OCI-LY1 (cell line): ENCODE measurements around the gene RREB1.

Source experiments
- CTCF ChIP-seq: fragments of 200-600 bp; sonication (generic), shearing (Covaris generic); IDR thresholded peaks from 2 replicates; pipeline ENCODE4 v1.5.1; 2017; ENCODE audit warnings: mild to moderate bottlenecking, antibody characterized with exemption, low read length, moderate library complexity, mixed read lengths
- EZH2 ChIP-seq: fragments of 200-600 bp; sonication (generic), shearing (Covaris generic); IDR thresholded peaks from 2 replicates; pipeline ENCODE4 v1.8.0; 2017; ENCODE audit warnings: borderline replicate concordance, mixed run types, mild to moderate bottlenecking, antibody characterized with exemption, low read length, moderate library complexity, mixed read lengths

GRCh38 chr6:7074870-7075269 lies 32.9 kb upstream of the RREB1 start:
- no peak for TF ChIP-seq CTCF
- no peak for TF ChIP-seq EZH2
